ENCODE results near the gene ZSWIM6. TPM values are rescaled to one million over a fixed set of nuclear protein-coding genes. Genes with fewer than 3 reads are reported as not detected.

ZSWIM6 gene
- total RNA-seq, 2 experiments from 2014 or later: 6.1 to 6.5 TPM

- H3K36me3 Mint-ChIP-seq: no peaks in the 10 kb centered on the region
- H3K4me1 Mint-ChIP-seq: peaks cover 7% of the 10 kb centered on the region
- no peak overlapping the region for H3K27ac Mint-ChIP-seq
- DNase-seq (no peak), ATAC-seq (ENCODE audit: low read depth) (no peak)
- H3K4me3 Mint-ChIP-seq: no peak overlapping the region
- no peaks in the 10 kb centered on the region for H3K27me3 Mint-ChIP-seq
- H3K9me3 Mint-ChIP-seq: peaks cover 2% of the 10 kb centered on the region
- POLR2A ChIA-PET: no interaction called here
Observed at GRCh38 chr5:61468483-61468865, 136.4 kb downstream of the ZSWIM6 start.

- Mint-ChIP-seq H3K27me3 (no peaks in the 10 kb centered on the region), H3K27ac (no peak overlapping the region), H3K4me3 (no peak overlapping the region), H3K36me3 (peaks cover 2% of the 10 kb centered on the region), H3K9me3 (peaks cover 2% of the 10 kb centered on the region), H3K4me1 (peaks cover 7% of the 10 kb centered on the region)
- no peak for ATAC-seq (ENCODE audit: low read depth)
- no peak for DNase-seq
- POLR2A ChIA-PET: no interaction called here
Observed at GRCh38 chr5:61471352-61471751, 139.3 kb downstream of the ZSWIM6 start.

GRCh38 chr5:61472172-61472958 is 140.3 kb downstream of the ZSWIM6 start:
- POLR2A ChIA-PET: no interaction called here
- peaks cover 2% of the 10 kb centered on the region for H3K9me3 Mint-ChIP-seq
- no peak overlapping the region for H3K27ac Mint-ChIP-seq
- H3K4me1 Mint-ChIP-seq: peaks cover 7% of the 10 kb centered on the region
- H3K27me3 Mint-ChIP-seq: no peaks in the 10 kb centered on the region
- DNase-seq (no peak), ATAC-seq (ENCODE audit: low read depth) (peak; percentile 60)
- H3K36me3 Mint-ChIP-seq: peaks cover 4% of the 10 kb centered on the region
- no peak overlapping the region for H3K4me3 Mint-ChIP-seq

GRCh38 chr5:61474746-61475145 is 142.7 kb downstream of the ZSWIM6 start:
- POLR2A ChIA-PET: no interaction called here
- peaks cover 2% of the 10 kb centered on the region for H3K9me3 Mint-ChIP-seq
- H3K4me1 Mint-ChIP-seq: peaks cover 7% of the 10 kb centered on the region
- no peaks in the 10 kb centered on the region for H3K27me3 Mint-ChIP-seq
- no peak for DNase-seq
- no peak overlapping the region for H3K4me3 Mint-ChIP-seq
- no peak for ATAC-seq (ENCODE audit: low read depth)
- peaks cover 7% of the 10 kb centered on the region for H3K36me3 Mint-ChIP-seq
- H3K27ac Mint-ChIP-seq: no peak overlapping the region

DNA sequence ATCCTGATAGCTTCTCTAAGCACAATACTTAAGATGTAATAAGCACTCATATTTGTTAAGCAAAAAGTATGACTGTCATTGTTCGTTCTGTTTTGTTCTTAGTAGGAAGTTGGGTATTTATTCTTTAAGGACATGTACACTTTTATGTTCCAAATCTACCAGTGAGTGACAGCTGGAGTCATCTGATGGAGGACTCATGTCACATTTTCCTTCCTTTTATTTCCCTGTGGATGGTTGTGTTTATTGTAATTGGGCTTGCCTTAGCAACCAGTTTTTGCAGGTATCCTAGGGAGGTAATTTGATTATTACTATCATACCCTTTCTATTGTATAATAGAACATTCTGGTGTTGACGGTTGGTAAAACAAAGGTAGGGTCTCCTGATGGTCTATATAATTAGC is 145.7 kb downstream of the ZSWIM6 start:
- DNase-seq: no peak
- peaks cover 7% of the 10 kb centered on the region for H3K36me3 Mint-ChIP-seq
- H3K4me3 Mint-ChIP-seq: no peak overlapping the region
- no peaks in the 10 kb centered on the region for H3K27me3 Mint-ChIP-seq
- no peaks in the 10 kb centered on the region for H3K4me1 Mint-ChIP-seq
- H3K9me3 Mint-ChIP-seq: no peaks in the 10 kb centered on the region
- ATAC-seq (ENCODE audit: low read depth): no peak
- POLR2A ChIA-PET: no interaction called here
- H3K27ac Mint-ChIP-seq: no peak overlapping the region

DNA sequence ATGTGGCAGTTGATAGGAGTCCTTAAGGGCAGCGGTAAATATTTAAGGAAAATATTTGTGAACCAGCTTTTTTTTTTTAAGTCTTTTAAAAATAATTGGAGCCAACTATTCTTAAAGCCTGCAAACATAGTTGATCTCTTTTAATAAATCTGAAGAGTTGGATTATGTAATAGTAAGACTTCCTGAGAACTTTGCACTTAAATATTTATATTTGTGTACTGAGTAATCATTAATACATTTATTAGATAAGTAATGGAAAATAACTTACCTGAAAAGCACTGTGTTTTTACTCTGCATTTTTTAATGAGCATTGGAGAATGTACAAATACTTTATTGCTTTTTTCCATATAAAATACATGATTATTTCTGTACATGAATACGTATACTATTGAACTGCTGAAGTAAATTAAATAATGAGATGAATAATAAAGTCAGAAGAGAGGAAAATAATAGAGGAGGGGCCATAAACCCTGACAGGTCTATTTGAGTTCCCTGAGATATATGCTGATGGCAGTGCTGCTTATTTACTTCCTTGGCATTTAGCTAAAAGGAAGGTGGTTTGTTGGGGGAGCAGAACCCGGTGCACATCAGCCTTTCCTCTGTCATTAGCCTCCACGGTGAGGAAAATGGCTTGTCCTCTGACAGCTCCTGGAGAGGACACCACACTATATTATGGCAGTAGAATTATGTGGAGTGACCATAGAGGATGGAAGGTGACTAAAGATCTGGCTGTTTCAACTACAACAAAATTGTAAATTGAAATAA is 148.0 kb downstream of the ZSWIM6 start:
- H3K4me1 Mint-ChIP-seq: no peaks in the 10 kb centered on the region
- ATAC-seq (ENCODE audit: low read depth) (no peak), DNase-seq (no peak)
- no peak overlapping the region for H3K4me3 Mint-ChIP-seq
- no peaks in the 10 kb centered on the region for H3K27me3 Mint-ChIP-seq
- POLR2A ChIA-PET: no interaction called here
- H3K36me3 Mint-ChIP-seq: peaks cover 7% of the 10 kb centered on the region
- H3K27ac Mint-ChIP-seq: no peak overlapping the region
- H3K9me3 Mint-ChIP-seq: no peaks in the 10 kb centered on the region

GRCh38 chr5:61482980-61483379 is 150.9 kb downstream of the ZSWIM6 start:
- Mint-ChIP-seq H3K27me3 (no peaks in the 10 kb centered on the region), H3K4me1 (no peaks in the 10 kb centered on the region), H3K27ac (no peak overlapping the region), H3K9me3 (no peaks in the 10 kb centered on the region), H3K4me3 (no peak overlapping the region), H3K36me3 (peaks cover 5% of the 10 kb centered on the region)
- POLR2A ChIA-PET: no interaction called here
- DNase-seq (no peak), ATAC-seq (ENCODE audit: low read depth) (no peak)

- H3K4me3 Mint-ChIP-seq: no peak overlapping the region
- POLR2A ChIA-PET: no interaction called here
- no peaks in the 10 kb centered on the region for H3K27me3 Mint-ChIP-seq
- H3K36me3 Mint-ChIP-seq: peaks cover 4% of the 10 kb centered on the region
- no peak overlapping the region for H3K27ac Mint-ChIP-seq
- ATAC-seq (ENCODE audit: low read depth): no peak
- H3K4me1 Mint-ChIP-seq: no peaks in the 10 kb centered on the region
- peaks cover 2% of the 10 kb centered on the region for H3K9me3 Mint-ChIP-seq
- no peak for DNase-seq
Observed at GRCh38 chr5:61486476-61486875, 154.4 kb downstream of the ZSWIM6 start.

GRCh38 chr5:61489574-61489973 is 157.5 kb downstream of the ZSWIM6 start:
- Mint-ChIP-seq H3K9me3 (peaks cover 2% of the 10 kb centered on the region), H3K27me3 (no peaks in the 10 kb centered on the region), H3K4me3 (no peak overlapping the region), H3K4me1 (no peaks in the 10 kb centered on the region), H3K36me3 (peaks cover 6% of the 10 kb centered on the region), H3K27ac (no peak overlapping the region)
- DNase-seq (no peak), ATAC-seq (ENCODE audit: low read depth) (no peak)
- POLR2A ChIA-PET: no interaction called here

GRCh38 chr5:61491861-61492260 is 159.8 kb downstream of the ZSWIM6 start:
- POLR2A ChIA-PET: no interaction called here
- Mint-ChIP-seq H3K27me3 (no peaks in the 10 kb centered on the region), H3K4me1 (no peaks in the 10 kb centered on the region), H3K4me3 (no peak overlapping the region), H3K9me3 (peaks cover 2% of the 10 kb centered on the region), H3K36me3 (peaks cover 4% of the 10 kb centered on the region), H3K27ac (no peak overlapping the region)
- DNase-seq (no peak), ATAC-seq (ENCODE audit: low read depth) (no peak)

DNA sequence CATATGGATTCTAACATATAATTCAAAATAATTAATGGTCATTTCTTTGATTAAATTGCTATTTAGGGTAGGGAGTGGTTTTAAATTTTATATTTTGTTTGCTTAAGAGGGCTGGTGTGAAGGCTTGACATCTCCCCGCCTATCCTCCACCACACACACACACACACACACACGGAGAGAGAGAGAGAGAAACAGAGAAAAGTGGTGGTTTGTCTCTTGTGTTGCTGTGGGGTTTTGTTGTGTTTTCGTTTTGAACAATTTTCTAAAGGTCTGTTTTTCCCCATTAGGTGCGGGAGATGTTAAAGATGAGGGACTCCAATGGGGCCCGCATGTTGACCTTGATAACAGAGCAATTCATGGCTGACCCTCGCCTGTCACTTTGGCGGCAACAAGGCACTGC is 161.9 kb downstream of the ZSWIM6 start:
- Mint-ChIP-seq H3K4me1 (no peaks in the 10 kb centered on the region), H3K9me3 (peaks cover 1% of the 10 kb centered on the region), H3K4me3 (no peak overlapping the region), H3K36me3 (peaks cover 4% of the 10 kb centered on the region), H3K27me3 (no peaks in the 10 kb centered on the region), H3K27ac (no peak overlapping the region)
- POLR2A ChIA-PET: no interaction called here
- no peak for ATAC-seq (ENCODE audit: low read depth)
- DNase-seq: no peak

DNA sequence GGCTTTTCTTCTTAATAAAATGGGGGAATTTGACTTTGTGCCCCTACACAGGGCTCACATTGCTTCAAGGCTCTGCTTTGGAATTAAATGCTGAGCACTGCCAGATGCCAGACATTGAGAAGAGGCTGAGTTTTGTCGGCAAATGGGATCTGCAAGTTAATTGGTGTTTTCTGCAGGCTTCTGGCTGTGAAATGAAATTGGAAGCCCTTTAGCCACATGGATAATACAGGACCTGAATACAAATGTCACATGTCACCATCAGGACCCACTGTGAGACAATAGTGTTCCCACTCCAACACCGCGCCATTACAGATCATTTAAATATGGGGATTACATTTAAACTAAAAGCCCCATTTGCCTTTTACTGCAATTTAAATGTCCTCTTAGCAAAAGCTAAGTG is 164.4 kb downstream of the ZSWIM6 start:
- Mint-ChIP-seq H3K4me1 (peaks cover 1% of the 10 kb centered on the region), H3K4me3 (no peak overlapping the region)
- no peak for ATAC-seq (ENCODE audit: low read depth)

DNA sequence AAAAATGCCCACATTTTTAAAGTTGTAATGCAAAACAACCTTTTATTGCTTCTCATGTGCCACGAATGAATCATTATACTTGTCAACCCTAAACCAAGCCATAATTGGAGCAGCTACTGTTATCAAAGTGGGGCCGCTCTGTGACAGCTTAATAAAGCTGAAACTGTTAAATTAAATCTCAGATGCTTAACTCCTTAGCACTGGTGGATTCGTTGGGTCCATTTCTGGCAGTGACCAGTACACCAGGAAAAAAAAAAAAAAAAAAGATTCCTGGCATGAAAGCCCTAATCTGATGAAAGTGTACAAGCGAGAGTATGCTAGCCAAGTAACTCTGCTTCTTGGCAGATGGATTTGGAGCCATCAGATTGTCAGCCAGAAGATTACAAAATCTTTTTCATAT is 164.8 kb downstream of the ZSWIM6 start:
- Mint-ChIP-seq H3K4me3 (no peak overlapping the region), H3K27ac (no peak overlapping the region), H3K27me3 (no peaks in the 10 kb centered on the region), H3K9me3 (no peaks in the 10 kb centered on the region), H3K36me3 (peaks cover 2% of the 10 kb centered on the region), H3K4me1 (peaks cover 1% of the 10 kb centered on the region)
- ATAC-seq (ENCODE audit: low read depth) (no peak), DNase-seq (no peak)
- POLR2A ChIA-PET: interaction anchor here (0.6 kb wide), 1 partner anchor 129 kb away, joined by 5 read pairs; no protein-coding TSS in a partner anchor

More for the DNA sequence above, 164.4 kb downstream of the ZSWIM6 start:
- Mint-ChIP-seq H3K27ac (no peak overlapping the region), H3K9me3 (no peaks in the 10 kb centered on the region), H3K36me3 (peaks cover 2% of the 10 kb centered on the region), H3K27me3 (no peaks in the 10 kb centered on the region)
- POLR2A ChIA-PET: interaction anchor here (0.6 kb wide), 1 partner anchor 129 kb away, joined by 5 read pairs; no protein-coding TSS in a partner anchor
- no peak for DNase-seq

DNA sequence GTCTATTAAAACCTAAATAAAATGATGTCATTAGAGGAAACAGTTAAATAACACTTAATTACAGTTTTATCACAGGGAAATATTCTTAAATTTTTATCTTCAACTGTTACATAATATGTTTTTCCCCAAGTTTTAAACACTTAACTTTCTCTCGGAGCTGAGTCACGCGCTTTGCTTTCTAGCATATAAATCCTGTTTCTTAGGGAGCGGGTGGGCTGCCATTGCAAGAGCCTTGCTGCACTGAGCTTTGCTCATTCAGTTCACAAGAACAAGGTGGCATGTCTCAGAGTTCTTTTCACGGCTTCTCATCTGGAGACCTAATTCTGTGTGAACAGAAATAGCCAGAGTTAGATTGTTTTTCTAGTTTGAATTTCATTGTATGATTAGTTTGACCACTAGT is 166.1 kb downstream of the ZSWIM6 start:
- Mint-ChIP-seq H3K36me3 (peaks cover 2% of the 10 kb centered on the region), H3K27me3 (no peaks in the 10 kb centered on the region), H3K4me3 (no peak overlapping the region), H3K4me1 (peaks cover 1% of the 10 kb centered on the region), H3K27ac (no peak overlapping the region), H3K9me3 (no peaks in the 10 kb centered on the region)
- POLR2A ChIA-PET: no interaction called here
- no peak for DNase-seq
- ATAC-seq (ENCODE audit: low read depth): no peak

Measured in activated naive CD8-positive, alpha-beta T cell treated with anti-CD3 and anti-CD28 coated beads, Interleukin-2, amount 10 ng/mL, durations not matched to agents 7 days and 5 days (primary cell).